ENCODE data around the gene KCNJ15. TPM values are rescaled to one million over a fixed set of nuclear protein-coding genes. Genes with fewer than 3 reads are reported as not detected.

KCNJ15 gene
- polyA plus RNA-seq, 1 donor from 2014 or later: not detected

- H3K4me3 ChIP-seq (ENCODE audit: low read length): no peak overlapping the region
- H3K9ac ChIP-seq (ENCODE audit: low read length): no peak overlapping the region
- no peaks in the 10 kb centered on the region for H4K20me1 ChIP-seq (ENCODE audit: insufficient read depth)
- no peaks in the 10 kb centered on the region for H3K9me3 ChIP-seq (ENCODE audit: low read length)
- H3K4me2 ChIP-seq (ENCODE audit: low read length): no peak overlapping the region
- no peaks in the 10 kb centered on the region for H3K9me2 ChIP-seq (ENCODE audit: insufficient read depth, low read length)
- H3K79me2 ChIP-seq (replicated peaks; ENCODE audit: insufficient read depth, low read length): no peaks in the 10 kb centered on the region
- no peaks in the 10 kb centered on the region for H3K27me3 ChIP-seq (ENCODE audit: insufficient read depth, low read depth, low read length)
- no peaks in the 10 kb centered on the region for H3K36me3 ChIP-seq (ENCODE audit: insufficient read depth, low read length)
- no peak overlapping the region for H3K27ac ChIP-seq (ENCODE audit: low read length)
- no peak for TF ChIP-seq MXI1 (conservative IDR thresholded peaks at IDR 0.05; ENCODE audit: poor library complexity, severe bottlenecking)
- no peak for TF ChIP-seq POLR2AphosphoS5 (IDR thresholded peaks at IDR 0.05)
- TF ChIP-seq SMC3 (conservative IDR thresholded peaks at IDR 0.05; ENCODE audit: poor library complexity): no peak
- H2AFZ ChIP-seq (ENCODE audit: low read depth, low read length): no peak overlapping the region
- H3F3A ChIP-seq (ENCODE audit: insufficient read depth, low read length, poor library complexity, severe bottlenecking): no peaks in the 10 kb centered on the region
These were observed 23.7 kb downstream of the KCNJ15 start for GRCh38 chr21:38280454-38280853.

- H3K9me2 ChIP-seq (ENCODE audit: insufficient read depth, low read length): no peaks in the 10 kb centered on the region
- no peak overlapping the region for H3K27ac ChIP-seq (ENCODE audit: low read length)
- no peaks in the 10 kb centered on the region for H3K79me2 ChIP-seq (replicated peaks; ENCODE audit: insufficient read depth, low read length)
- no peaks in the 10 kb centered on the region for H3K36me3 ChIP-seq (ENCODE audit: insufficient read depth, low read length)
- H3K4me2 ChIP-seq (ENCODE audit: low read length): no peak overlapping the region
- H3F3A ChIP-seq (ENCODE audit: insufficient read depth, low read length, poor library complexity, severe bottlenecking): no peaks in the 10 kb centered on the region
- H4K20me1 ChIP-seq (ENCODE audit: insufficient read depth): no peaks in the 10 kb centered on the region
- H3K27me3 ChIP-seq (ENCODE audit: insufficient read depth, low read depth, low read length): no peaks in the 10 kb centered on the region
- no peak overlapping the region for H3K9ac ChIP-seq (ENCODE audit: low read length)
- H3K4me3 ChIP-seq (ENCODE audit: low read length): no peak overlapping the region
- H2AFZ ChIP-seq (ENCODE audit: low read depth, low read length): no peak overlapping the region
- no peaks in the 10 kb centered on the region for H3K9me3 ChIP-seq (ENCODE audit: low read length)
- TF ChIP-seq SMC3 (conservative IDR thresholded peaks at IDR 0.05; ENCODE audit: poor library complexity): no peak
- no peak for TF ChIP-seq EZH2 (IDR thresholded peaks at IDR 0.05; ENCODE audit: borderline replicate concordance, insufficient read depth, low read length, poor library complexity, severe bottlenecking)
- TF ChIP-seq, protein P1, sequence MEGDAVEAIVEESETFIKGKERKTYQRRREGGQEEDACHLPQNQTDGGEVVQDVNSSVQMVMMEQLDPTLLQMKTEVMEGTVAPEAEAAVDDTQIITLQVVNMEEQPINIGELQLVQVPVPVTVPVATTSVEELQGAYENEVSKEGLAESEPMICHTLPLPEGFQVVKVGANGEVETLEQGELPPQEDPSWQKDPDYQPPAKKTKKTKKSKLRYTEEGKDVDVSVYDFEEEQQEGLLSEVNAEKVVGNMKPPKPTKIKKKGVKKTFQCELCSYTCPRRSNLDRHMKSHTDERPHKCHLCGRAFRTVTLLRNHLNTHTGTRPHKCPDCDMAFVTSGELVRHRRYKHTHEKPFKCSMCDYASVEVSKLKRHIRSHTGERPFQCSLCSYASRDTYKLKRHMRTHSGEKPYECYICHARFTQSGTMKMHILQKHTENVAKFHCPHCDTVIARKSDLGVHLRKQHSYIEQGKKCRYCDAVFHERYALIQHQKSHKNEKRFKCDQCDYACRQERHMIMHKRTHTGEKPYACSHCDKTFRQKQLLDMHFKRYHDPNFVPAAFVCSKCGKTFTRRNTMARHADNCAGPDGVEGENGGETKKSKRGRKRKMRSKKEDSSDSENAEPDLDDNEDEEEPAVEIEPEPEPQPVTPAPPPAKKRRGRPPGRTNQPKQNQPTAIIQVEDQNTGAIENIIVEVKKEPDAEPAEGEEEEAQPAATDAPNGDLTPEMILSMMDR (IDR thresholded peaks at IDR 0.05; ENCODE audit: poor library complexity, severe bottlenecking): no peak
- TF ChIP-seq RAD21 (conservative IDR thresholded peaks at IDR 0.05): no peak
- no peak for TF ChIP-seq EP300 (conservative IDR thresholded peaks at IDR 0.05; ENCODE audit: poor library complexity, severe bottlenecking)
- no peak for TF ChIP-seq REST (IDR thresholded peaks at IDR 0.05; ENCODE audit: borderline replicate concordance)
- no peak for TF ChIP-seq MXI1 (conservative IDR thresholded peaks at IDR 0.05; ENCODE audit: poor library complexity, severe bottlenecking)
- TF ChIP-seq TAF1 (IDR thresholded peaks at IDR 0.05; ENCODE audit: low read depth): no peak
- no peak for TF ChIP-seq POLR2AphosphoS5 (IDR thresholded peaks at IDR 0.05)
These were observed 24.1 kb downstream of the KCNJ15 start for GRCh38 chr21:38280867-38281266.

GRCh38 chr21:38282921-38283320, 26.1 kb downstream of the KCNJ15 start:
- Histone ChIP-seq H3K79me2 (replicated peaks; ENCODE audit: insufficient read depth, low read length) (no peaks in the 10 kb centered on the region), H4K20me1 (ENCODE audit: insufficient read depth) (no peaks in the 10 kb centered on the region), H3F3A (ENCODE audit: insufficient read depth, low read length, poor library complexity, severe bottlenecking) (no peaks in the 10 kb centered on the region), H3K27me3 (ENCODE audit: insufficient read depth, low read depth, low read length) (no peaks in the 10 kb centered on the region), H3K27ac (ENCODE audit: low read length) (no peak overlapping the region), H3K9ac (ENCODE audit: low read length) (no peak overlapping the region), H3K9me2 (ENCODE audit: insufficient read depth, low read length) (no peaks in the 10 kb centered on the region), H3K9me3 (ENCODE audit: low read length) (no peaks in the 10 kb centered on the region), H3K4me3 (ENCODE audit: low read length) (no peak overlapping the region), H3K36me3 (ENCODE audit: insufficient read depth, low read length) (no peaks in the 10 kb centered on the region), H3K4me2 (ENCODE audit: low read length) (no peak overlapping the region), H2AFZ (ENCODE audit: low read depth, low read length) (no peak overlapping the region)
- no peak for TF ChIP-seq MXI1 (conservative IDR thresholded peaks at IDR 0.05; ENCODE audit: poor library complexity, severe bottlenecking)
- TF ChIP-seq TAF1 (IDR thresholded peaks at IDR 0.05; ENCODE audit: low read depth): no peak
- no peak for TF ChIP-seq REST (IDR thresholded peaks at IDR 0.05; ENCODE audit: borderline replicate concordance)
- TF ChIP-seq, protein P1 (IDR thresholded peaks at IDR 0.05; ENCODE audit: poor library complexity, severe bottlenecking): no peak
- no peak for TF ChIP-seq RAD21 (conservative IDR thresholded peaks at IDR 0.05)
